SH-SY5Y (cell line): ENCODE data around the gene CACUL1.
A peak's percentile ranks its signal among the peaks of the same experiment; 100 is the strongest.

ENCODE experiments used
- GATA2 ChIP-seq: IDR thresholded peaks from 2 replicates; pipeline ENCODE4 v1.6.1; 2011; ENCODE audit warnings: mild to moderate bottlenecking, low read depth, low read length
- GATA3 ChIP-seq: IDR thresholded peaks from 2 replicates; pipeline ENCODE4 v1.6.1; 2011; ENCODE audit warnings: low read depth, mild to moderate bottlenecking, low read length, moderate library complexity

GRCh38 chr10:118767297-118768040, 12.7 kb upstream of the CACUL1 start:
- TF ChIP-seq GATA3: peak; percentile 85
- TF ChIP-seq GATA2: peak; percentile 42; the same call in 1 of the 2 replicates
